ENCODE results near the gene PSMG3. TPM values are rescaled to one million over a fixed set of nuclear protein-coding genes. Genes with fewer than 3 reads are reported as not detected.

The PSMG3 gene
- 56.6 TPM for total RNA-seq (ENCODE audit: unreplicated experiment)
- long read RNA-seq, transcript PSMG3-203 (3 exons, 774 nt), result minor isoform, 9 of 52 reads
- long read RNA-seq, transcript PSMG3-202 (2 exons, 1,391 nt), result major isoform, 34 of 52 reads
- long read RNA-seq, partial matches to known transcripts, result 1 of 52 reads
- long read RNA-seq, other reads (novel, unspliced or antisense), result 4 of 52 reads

- TF ChIP-seq, protein P1, sequence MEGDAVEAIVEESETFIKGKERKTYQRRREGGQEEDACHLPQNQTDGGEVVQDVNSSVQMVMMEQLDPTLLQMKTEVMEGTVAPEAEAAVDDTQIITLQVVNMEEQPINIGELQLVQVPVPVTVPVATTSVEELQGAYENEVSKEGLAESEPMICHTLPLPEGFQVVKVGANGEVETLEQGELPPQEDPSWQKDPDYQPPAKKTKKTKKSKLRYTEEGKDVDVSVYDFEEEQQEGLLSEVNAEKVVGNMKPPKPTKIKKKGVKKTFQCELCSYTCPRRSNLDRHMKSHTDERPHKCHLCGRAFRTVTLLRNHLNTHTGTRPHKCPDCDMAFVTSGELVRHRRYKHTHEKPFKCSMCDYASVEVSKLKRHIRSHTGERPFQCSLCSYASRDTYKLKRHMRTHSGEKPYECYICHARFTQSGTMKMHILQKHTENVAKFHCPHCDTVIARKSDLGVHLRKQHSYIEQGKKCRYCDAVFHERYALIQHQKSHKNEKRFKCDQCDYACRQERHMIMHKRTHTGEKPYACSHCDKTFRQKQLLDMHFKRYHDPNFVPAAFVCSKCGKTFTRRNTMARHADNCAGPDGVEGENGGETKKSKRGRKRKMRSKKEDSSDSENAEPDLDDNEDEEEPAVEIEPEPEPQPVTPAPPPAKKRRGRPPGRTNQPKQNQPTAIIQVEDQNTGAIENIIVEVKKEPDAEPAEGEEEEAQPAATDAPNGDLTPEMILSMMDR (IDR thresholded peaks at IDR 0.05; ENCODE audit: partially characterized antibody, unreplicated experiment), result no peak
- Mint-ChIP-seq H3K27ac (ENCODE audit: unreplicated experiment) (peak within 1 kb of the TSS; percentile 92), H3K27me3 (ENCODE audit: unreplicated experiment) (no peaks in the 10 kb centered on the region), H3K4me3 (ENCODE audit: unreplicated experiment) (peak within 1 kb of the TSS; percentile 91), H3K9me3 (ENCODE audit: unreplicated experiment) (peaks cover 9% of the 10 kb centered on the region), H3K4me1 (ENCODE audit: low read depth, unreplicated experiment) (peaks cover 24% of the 10 kb centered on the region), H3K36me3 (ENCODE audit: unreplicated experiment) (no peaks in the 10 kb centered on the region)
- DNase-seq, result peak; percentile 89
Measured at GRCh38 chr7:1569833-1570632, at the start of gene PSMG3. TSS of gene PSMG3 (minus strand) at chr7:1570032. CDS start at chr7:1569339, 693 bp downstream.

DNA sequence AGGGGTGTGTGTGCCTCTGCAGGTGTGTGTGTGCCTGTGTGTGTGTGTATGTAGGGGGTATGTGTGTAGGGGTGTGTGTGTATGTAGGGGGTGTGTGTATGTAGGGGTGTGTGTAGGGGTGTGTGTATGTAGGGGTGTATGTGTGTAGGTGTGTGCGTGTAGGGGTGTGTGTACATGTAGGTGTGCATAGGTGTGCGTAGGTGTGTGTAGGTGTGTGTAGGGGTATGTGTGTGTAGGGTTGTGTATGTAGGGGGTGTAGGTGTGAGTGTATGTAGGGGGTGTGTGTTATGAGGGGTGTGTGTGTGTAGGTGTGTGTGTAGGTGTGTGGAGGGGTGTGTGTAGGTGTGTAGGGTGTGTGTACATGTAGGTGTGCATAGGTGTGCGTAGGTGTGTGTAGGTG, 48.6 kb upstream of the PSMG3 start:
- DNase-seq, result no peak
- no peak overlapping the region for H3K27ac Mint-ChIP-seq (ENCODE audit: unreplicated experiment)
- H3K27me3 Mint-ChIP-seq (ENCODE audit: unreplicated experiment), result peaks cover 3% of the 10 kb centered on the region
- TF ChIP-seq, protein P1 (IDR thresholded peaks at IDR 0.05; ENCODE audit: partially characterized antibody, unreplicated experiment), result no peak
- no peaks in the 10 kb centered on the region for H3K36me3 Mint-ChIP-seq (ENCODE audit: unreplicated experiment)
- H3K9me3 Mint-ChIP-seq (ENCODE audit: unreplicated experiment), result peaks cover 2% of the 10 kb centered on the region
- H3K4me1 Mint-ChIP-seq (ENCODE audit: low read depth, unreplicated experiment), result peaks cover 4% of the 10 kb centered on the region
- no peak overlapping the region for H3K4me3 Mint-ChIP-seq (ENCODE audit: unreplicated experiment)

GRCh38 chr7:1617957-1618356, 48.1 kb upstream of the PSMG3 start:
- Mint-ChIP-seq H3K4me1 (ENCODE audit: low read depth, unreplicated experiment) (peaks cover 4% of the 10 kb centered on the region), H3K9me3 (ENCODE audit: unreplicated experiment) (peaks cover 2% of the 10 kb centered on the region), H3K27ac (ENCODE audit: unreplicated experiment) (peak overlapping the region; percentile 52), H3K4me3 (ENCODE audit: unreplicated experiment) (no peak overlapping the region), H3K36me3 (ENCODE audit: unreplicated experiment) (no peaks in the 10 kb centered on the region), H3K27me3 (ENCODE audit: unreplicated experiment) (peaks cover 3% of the 10 kb centered on the region)
- TF ChIP-seq, protein P1 (IDR thresholded peaks at IDR 0.05; ENCODE audit: partially characterized antibody, unreplicated experiment), result no peak
- DNase-seq, result no peak

GRCh38 chr7:1616741-1617140, 46.9 kb upstream of the PSMG3 start:
- H3K9me3 Mint-ChIP-seq (ENCODE audit: unreplicated experiment), result peaks cover 6% of the 10 kb centered on the region
- H3K4me3 Mint-ChIP-seq (ENCODE audit: unreplicated experiment), result no peak overlapping the region
- no peak for DNase-seq
- H3K4me1 Mint-ChIP-seq (ENCODE audit: low read depth, unreplicated experiment), result peaks cover 8% of the 10 kb centered on the region
- no peaks in the 10 kb centered on the region for H3K36me3 Mint-ChIP-seq (ENCODE audit: unreplicated experiment)
- no peak overlapping the region for H3K27ac Mint-ChIP-seq (ENCODE audit: unreplicated experiment)
- peaks cover 8% of the 10 kb centered on the region for H3K27me3 Mint-ChIP-seq (ENCODE audit: unreplicated experiment)
- TF ChIP-seq, protein P1 (IDR thresholded peaks at IDR 0.05; ENCODE audit: partially characterized antibody, unreplicated experiment), result no peak

DNA sequence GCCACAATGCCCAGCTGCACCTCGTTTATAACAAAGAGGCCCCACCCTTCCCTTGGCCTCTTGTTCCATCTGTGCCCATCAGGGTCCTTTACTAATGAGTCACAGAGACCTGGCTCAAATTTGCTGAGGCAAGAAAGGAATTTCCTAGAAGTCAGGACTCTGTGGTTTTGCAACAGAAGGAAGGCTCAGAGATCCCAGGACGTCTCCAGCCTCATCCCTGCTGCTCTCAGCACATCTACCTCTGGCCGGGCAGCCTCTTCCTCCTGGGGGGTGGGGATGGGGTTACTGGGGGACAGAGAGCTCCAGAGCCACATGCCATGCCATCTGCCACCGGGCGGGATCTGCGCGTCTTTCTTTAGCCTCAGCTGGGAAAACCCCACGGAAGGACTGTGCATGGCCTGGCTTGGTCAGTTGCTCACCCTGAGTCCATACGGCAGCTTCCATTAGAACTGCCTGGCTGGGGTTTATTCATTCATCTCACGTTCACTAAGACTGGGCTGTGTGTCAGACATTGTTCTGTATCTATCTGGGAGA, 41.9 kb upstream of the PSMG3 start:
- H3K9me3 Mint-ChIP-seq (ENCODE audit: unreplicated experiment), result peaks cover 10% of the 10 kb centered on the region
- H3K4me3 Mint-ChIP-seq (ENCODE audit: unreplicated experiment), result peak overlapping the region; percentile 25
- peak; percentile 78 for DNase-seq
- H3K27ac Mint-ChIP-seq (ENCODE audit: unreplicated experiment), result peak overlapping the region; percentile 94
- H3K27me3 Mint-ChIP-seq (ENCODE audit: unreplicated experiment), result peaks cover 12% of the 10 kb centered on the region
- peaks cover 5% of the 10 kb centered on the region for H3K36me3 Mint-ChIP-seq (ENCODE audit: unreplicated experiment)
- TF ChIP-seq, protein P1 (IDR thresholded peaks at IDR 0.05; ENCODE audit: partially characterized antibody, unreplicated experiment), result no peak
- H3K4me1 Mint-ChIP-seq (ENCODE audit: low read depth, unreplicated experiment), result peaks cover 23% of the 10 kb centered on the region
